ENCODE measurements around the gene A4GALT. TPM values are rescaled to one million over a fixed set of nuclear protein-coding genes. Genes with fewer than 3 reads are reported as not detected.
A peak's percentile ranks its signal among the peaks of the same experiment; 100 is the strongest.
"Not testable (repeated sequence)": the region's sequence is repeated elsewhere in the genome, so short reads cannot be mapped to it uniquely, and the experiment has no call there.

A4GALT gene
- total and polyA plus RNA-seq, 11 donors = 30.7 to 230 (median 67.2) TPM

DNA sequence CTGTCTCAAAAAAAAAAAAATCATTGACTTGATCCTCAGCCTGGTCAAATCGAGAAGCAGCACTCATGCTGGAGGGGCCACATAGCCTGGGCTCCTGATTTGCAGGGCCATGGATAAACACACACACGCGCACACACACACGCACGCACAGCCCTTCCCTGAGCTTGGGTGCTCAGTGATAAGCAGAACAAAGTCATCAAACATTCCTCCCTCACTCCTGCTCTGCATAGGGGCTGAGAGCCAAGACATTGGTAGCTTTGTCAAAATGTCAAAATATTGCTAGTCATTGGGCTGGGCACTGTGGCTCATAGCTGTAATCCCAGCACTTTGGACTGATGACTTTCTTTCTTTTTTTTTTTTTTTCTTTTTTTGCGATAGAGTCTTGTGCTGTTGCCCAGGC, 34.0 kb upstream of the A4GALT start:
- peaks cover 4 to 30% (median 20%) of the 10 kb centered on the region in 12 donors for H3K4me1 ChIP-seq
- DNase-seq (no peak), ATAC-seq (peak in 3 of 4 donors; percentile 6 to 43 (median 23))
- peak overlapping the region in 1 of 12 donors; percentile 14 for H3K27ac ChIP-seq
- H3K4me3 ChIP-seq = no peak overlapping the region
- WGBS, 4 donors = 47 to 56% (median 50%) methylated on average over 6 of the region's 6 CpGs
- TF ChIP-seq POLR2A (IDR thresholded peaks at IDR 0.05) = no peak
- TF ChIP-seq, protein P1, sequence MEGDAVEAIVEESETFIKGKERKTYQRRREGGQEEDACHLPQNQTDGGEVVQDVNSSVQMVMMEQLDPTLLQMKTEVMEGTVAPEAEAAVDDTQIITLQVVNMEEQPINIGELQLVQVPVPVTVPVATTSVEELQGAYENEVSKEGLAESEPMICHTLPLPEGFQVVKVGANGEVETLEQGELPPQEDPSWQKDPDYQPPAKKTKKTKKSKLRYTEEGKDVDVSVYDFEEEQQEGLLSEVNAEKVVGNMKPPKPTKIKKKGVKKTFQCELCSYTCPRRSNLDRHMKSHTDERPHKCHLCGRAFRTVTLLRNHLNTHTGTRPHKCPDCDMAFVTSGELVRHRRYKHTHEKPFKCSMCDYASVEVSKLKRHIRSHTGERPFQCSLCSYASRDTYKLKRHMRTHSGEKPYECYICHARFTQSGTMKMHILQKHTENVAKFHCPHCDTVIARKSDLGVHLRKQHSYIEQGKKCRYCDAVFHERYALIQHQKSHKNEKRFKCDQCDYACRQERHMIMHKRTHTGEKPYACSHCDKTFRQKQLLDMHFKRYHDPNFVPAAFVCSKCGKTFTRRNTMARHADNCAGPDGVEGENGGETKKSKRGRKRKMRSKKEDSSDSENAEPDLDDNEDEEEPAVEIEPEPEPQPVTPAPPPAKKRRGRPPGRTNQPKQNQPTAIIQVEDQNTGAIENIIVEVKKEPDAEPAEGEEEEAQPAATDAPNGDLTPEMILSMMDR (IDR thresholded peaks at IDR 0.05) = no peak
- H3K36me3 ChIP-seq = no peaks in the 10 kb centered on the region
- H3K9me3 ChIP-seq = no peaks in the 10 kb centered on the region
- intact Hi-C loops (cut with DNase I) = no loop called here
- no peaks in the 10 kb centered on the region for H3K27me3 ChIP-seq

DNA sequence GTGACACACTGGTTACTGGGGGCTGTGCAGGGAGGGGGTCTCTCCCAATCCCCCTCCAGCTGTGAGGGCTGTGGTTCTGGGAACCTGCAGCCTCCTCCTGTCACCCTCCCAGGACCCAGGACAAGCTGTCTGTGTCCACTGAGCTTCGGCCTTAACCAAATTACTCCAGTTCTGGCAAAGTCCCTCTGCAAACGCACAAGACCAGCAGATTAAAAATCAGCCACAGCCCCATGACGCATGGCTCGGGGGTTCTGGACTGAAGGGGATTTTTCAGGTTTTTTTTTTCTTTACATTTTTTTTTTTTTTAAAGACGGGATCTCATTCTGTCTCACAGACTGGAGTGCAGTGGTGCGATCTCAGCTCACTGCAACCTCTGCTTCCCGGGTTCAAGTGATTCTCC, 32.2 kb upstream of the A4GALT start:
- no peaks in the 10 kb centered on the region for H3K9me3 ChIP-seq
- H3K4me3 ChIP-seq = no peak overlapping the region
- no peaks in the 10 kb centered on the region for H3K27me3 ChIP-seq
- intact Hi-C loops (cut with DNase I) = no loop called here
- TF ChIP-seq POLR2A (IDR thresholded peaks at IDR 0.05) = no peak
- TF ChIP-seq, protein P1 (IDR thresholded peaks at IDR 0.05) = no peak
- DNase-seq = peak in 1 of 5 donors; percentile 43
- H3K36me3 ChIP-seq = no peaks in the 10 kb centered on the region
- ATAC-seq = peak in 2 of 4 donors; percentile 4 to 5
- WGBS, 4 donors = 73 to 86% (median 77%) methylated on average over 7 of the region's 7 CpGs
- H3K4me1 ChIP-seq = peaks cover 7 to 47% (median 36%) of the 10 kb centered on the region in 12 donors
- H3K27ac ChIP-seq = peak overlapping the region in 11 of 12 donors; percentile 59 to 92 (median 77)

DNA sequence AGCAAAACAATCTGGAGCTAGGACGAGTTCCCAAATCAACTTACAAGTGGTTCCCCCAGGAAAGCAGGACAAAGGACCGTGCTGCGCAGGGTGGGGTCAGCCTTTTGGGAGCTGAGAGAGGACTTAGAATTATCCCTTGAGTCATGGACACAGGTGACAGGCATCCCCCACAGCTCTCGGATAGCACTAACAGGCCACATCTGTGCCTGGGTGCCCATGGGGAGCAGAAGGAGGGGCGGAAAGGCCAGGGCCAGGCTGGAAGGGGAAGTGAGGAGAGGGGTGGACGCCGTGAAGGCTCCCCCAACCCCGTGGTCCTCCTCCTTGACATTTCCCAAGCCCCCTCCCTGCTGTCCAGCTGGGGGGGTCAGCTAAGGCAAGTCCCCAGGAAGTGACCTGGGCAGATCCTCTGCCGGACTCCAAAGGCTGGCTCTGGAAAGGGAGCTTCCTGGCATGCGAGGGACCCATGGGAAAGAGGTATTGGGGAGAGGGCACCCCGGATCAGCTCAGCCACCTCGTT, 31.6 kb upstream of the A4GALT start:
- peak in 3 of 4 donors; percentile 14 to 58 (median 40) for ATAC-seq
- 36 to 59% (median 47%) methylated on average over 10 to 12 of the region's 12 CpGs for WGBS, 4 donors
- intact Hi-C loops (cut with DNase I) = no loop called here

DNA sequence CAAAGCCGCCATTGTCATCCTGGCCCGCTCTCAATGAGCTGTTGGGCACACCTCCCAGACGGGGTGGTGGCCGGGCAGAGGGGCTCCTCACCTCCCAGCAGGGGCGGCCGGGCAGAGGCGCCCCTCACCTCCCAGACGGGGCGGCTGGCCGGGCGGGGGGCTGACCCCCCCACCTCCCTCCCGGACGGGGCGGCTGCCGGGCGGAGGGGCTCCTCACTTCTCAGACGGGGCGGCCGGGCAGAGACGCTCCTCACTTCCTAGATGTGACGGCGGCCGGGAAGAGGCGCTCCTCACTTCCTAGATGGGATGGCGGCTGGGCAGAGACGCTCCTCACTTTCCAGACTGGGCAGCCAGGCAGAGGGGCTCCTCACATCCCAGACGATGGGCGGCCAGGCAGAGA, 29.8 kb upstream of the A4GALT start:
- H3K27me3 ChIP-seq; H3K27ac ChIP-seq; H3K9me3 ChIP-seq; intact Hi-C loops (cut with DNase I); ATAC-seq; DNase-seq; H3K36me3 ChIP-seq; H3K4me3 ChIP-seq: not testable (repeated sequence)
- WGBS, 4 donors = 90 to 98% (median 91%) methylated on average over 7 to 25 of the region's 28 CpGs
- H3K4me1 ChIP-seq = peaks cover 7 to 62% (median 41%) of the 10 kb centered on the region in 12 donors

More for the DNA sequence above, 31.6 kb upstream of the A4GALT start:
- Histone ChIP-seq H3K27me3 (no peaks in the 10 kb centered on the region), H3K9me3 (no peaks in the 10 kb centered on the region), H3K36me3 (no peaks in the 10 kb centered on the region), H3K27ac (peak overlapping the region; percentile 8 to 92 (median 77)), H3K4me1 (peaks cover 7 to 53% (median 41%) of the 10 kb centered on the region in 12 donors), H3K4me3 (no peak overlapping the region)
- TF ChIP-seq, protein P1 (IDR thresholded peaks at IDR 0.05) = no peak
- TF ChIP-seq POLR2A (IDR thresholded peaks at IDR 0.05) = no peak
- DNase-seq = no peak

All from heart left ventricle (tissue), 16 donors.